Stomach (tissue), 9 donors: Measurements from ENCODE around the gene DEFB114. TPM values are rescaled to one million over a fixed set of nuclear protein-coding genes. Genes with fewer than 3 reads are reported as not detected.

Experiments used
- DNase-seq, 2 donors: peaks; one replicate each; pipeline versions ENCODE4 v3.0.0 to v3.0.0-alpha.2; 2013 to 2019
- H3K27ac ChIP-seq, 5 donors: fragments of 200-600 bp in 4 of 5; sonication (generic) in 4 of 5; one replicate each; pipeline ENCODE4 v1.5.1; 2013 to 2019; ENCODE audit warnings: mild to moderate bottlenecking in 1 of 5, moderate library complexity in 1 of 5
- H3K27me3 ChIP-seq, 3 donors: fragments of 200-600 bp; sonication (generic); one replicate each; pipeline ENCODE4 v1.5.1; 2017 to 2019; ENCODE audit warnings: mixed run types in 1 of 3
- H3K36me3 ChIP-seq, 4 donors: fragments of 200-600 bp; sonication (generic); 1 replicate in 3 of 4; 2 replicates in 1 of 4; pipeline ENCODE4 v1.5.1; 2016 to 2019
- H3K4me1 ChIP-seq, 4 donors: fragments of 200-600 bp; sonication (generic); one replicate each; pipeline ENCODE4 v1.5.1; 2016 to 2019
- H3K4me3 ChIP-seq, 4 donors: fragments of 200-600 bp; sonication (generic) in 3 of 4; one replicate each; pipeline ENCODE4 v1.5.1; 2016 to 2019; ENCODE audit warnings: mild to moderate bottlenecking in 1 of 4
- H3K9me3 ChIP-seq, 4 donors: fragments of 200-600 bp; sonication (generic); one replicate each; pipeline ENCODE4 v1.5.1; 2016 to 2019
- CTCF ChIP-seq, 7 experiments: fragments of 450-650 bp in 4 of 7; fragments of 200-600 bp in 3 of 7; sonication (generic) in 3 of 7; IDR thresholded peaks; one replicate each; pipeline ENCODE4 v1.5.1; 2016 to 2019; ENCODE audit warnings: antibody characterized with exemption in 7 of 7, control low read depth in 2 of 7, mild to moderate bottlenecking in 1 of 7
- EP300 ChIP-seq: sonication (generic); formaldehyde crosslinking; IDR thresholded peaks from one replicate; pipeline ENCODE4 v1.6.1; 2017; ENCODE audit warnings: antibody characterized with exemption
- POLR2A ChIP-seq, 4 donors: fragments of 450-650 bp; IDR thresholded peaks; one replicate each; pipeline ENCODE4 v1.6.1; 2016; ENCODE audit warnings: antibody characterized with exemption in 4 of 4, control low read depth in 2 of 4, mild to moderate bottlenecking in 1 of 4, moderate library complexity in 1 of 4
- POLR2AphosphoS5 ChIP-seq, 3 donors: sonication (generic); formaldehyde crosslinking; IDR thresholded peaks; one replicate each; pipeline ENCODE4 v1.6.1; 2016; ENCODE audit warnings: antibody characterized with exemption in 3 of 3
- WGBS, 5 donors: extraction: QIAGEN DNeasy Blood & Tissue Kit in 3 of 5; methylation state at CpG; one replicate each; pipeline versions ENCODE4 v1.1.5 to v1.1.7; 2013 to 2018; 5-methylcytosine and 5-hydroxymethylcytosine counted together
- intact Hi-C: fragments of 100-400 bp; cut with DNase I; formaldehyde crosslinking; loops from one replicate; pipeline ENCODE4 v1.15.1; 2023; ENCODE audit warnings: low total_unique reads
- polyA plus RNA-seq, 3 donors: library from polyadenylated mRNA; stranded (reverse); fragments of 200-250 nt; gene quantifications; one replicate each; pipeline ENCODE4 v1.2.3, GENCODE V29; 2013
- total RNA-seq, 5 donors: library from RNA; depleted of rRNA; stranded (reverse); fragments of >200 nt; gene quantifications; one replicate each; pipeline versions ENCODE4 v1.1.0 to v1.2.3, GENCODE V29; 2014 to 2016
- donor health status: healthy with polysubstance abuse.
- donor health status: Bipolar disorder and iron deficiency.
- donor health status: healthy.

The DEFB114 gene
- total and polyA plus RNA-seq, 8 donors: not detected

- peaks cover 0 to 5% (median 0%) of the 10 kb centered on the region in 3 donors for H3K27me3 ChIP-seq
- DNase-seq: no peak
- intact Hi-C loops: no loop called here
- no peak for TF ChIP-seq CTCF (IDR thresholded peaks at IDR 0.05)
- TF ChIP-seq POLR2A (IDR thresholded peaks at IDR 0.05): no peak
- TF ChIP-seq EP300: no peak
- no peak for TF ChIP-seq POLR2AphosphoS5 (IDR thresholded peaks at IDR 0.05)
- H3K9me3 ChIP-seq: no peaks in the 10 kb centered on the region
- H3K36me3 ChIP-seq: no peaks in the 10 kb centered on the region
- H3K4me3 ChIP-seq: no peak overlapping the region
- no peak overlapping the region for H3K27ac ChIP-seq
- no peaks in the 10 kb centered on the region for H3K4me1 ChIP-seq
These were observed 34.6 kb downstream of the DEFB114 start for GRCh38 chr6:49929340-49929739.

GRCh38 chr6:49923826-49924225 is 40.1 kb downstream of the DEFB114 start:
- DNase-seq: peak in 1 of 2 donors; percentile 20
- H3K4me1 ChIP-seq: no peaks in the 10 kb centered on the region
- no peaks in the 10 kb centered on the region for H3K36me3 ChIP-seq
- no peak overlapping the region for H3K27ac ChIP-seq
- H3K4me3 ChIP-seq: no peak overlapping the region
- intact Hi-C loops: no loop called here
- no peak for TF ChIP-seq EP300
- no peak for TF ChIP-seq CTCF (IDR thresholded peaks at IDR 0.05)
- TF ChIP-seq POLR2A (IDR thresholded peaks at IDR 0.05): no peak
- TF ChIP-seq POLR2AphosphoS5 (IDR thresholded peaks at IDR 0.05): no peak
- 41 to 62% (median 49%) methylated on average over 3 of the region's 3 CpGs for WGBS, 5 donors
- no peaks in the 10 kb centered on the region for H3K27me3 ChIP-seq
- no peaks in the 10 kb centered on the region for H3K9me3 ChIP-seq

- peaks cover 0 to under 1% (median 0%) of the 10 kb centered on the region in 4 donors for H3K4me1 ChIP-seq
- TF ChIP-seq EP300 (no peak), CTCF (IDR thresholded peaks at IDR 0.05) (no peak), POLR2AphosphoS5 (IDR thresholded peaks at IDR 0.05) (no peak), POLR2A (IDR thresholded peaks at IDR 0.05) (no peak)
- H3K27ac ChIP-seq: no peak overlapping the region
- 76 to 84% (median 77%) methylated on average over 5 of the region's 5 CpGs for WGBS, 5 donors
- intact Hi-C loops: no loop called here
- no peaks in the 10 kb centered on the region for H3K27me3 ChIP-seq
- H3K36me3 ChIP-seq: no peaks in the 10 kb centered on the region
- no peak overlapping the region for H3K4me3 ChIP-seq
- H3K9me3 ChIP-seq: no peaks in the 10 kb centered on the region
- no peak for DNase-seq
These were observed 43.9 kb downstream of the DEFB114 start for GRCh38 chr6:49919935-49920644.

- Histone ChIP-seq H3K27ac (no peak overlapping the region), H3K9me3 (no peaks in the 10 kb centered on the region), H3K27me3 (no peaks in the 10 kb centered on the region), H3K4me1 (peaks cover 0 to 9% (median 0%) of the 10 kb centered on the region in 4 donors), H3K4me3 (no peak overlapping the region), H3K36me3 (no peaks in the 10 kb centered on the region)
- intact Hi-C loops: no loop called here
- 48 to 61% (median 54%) methylated on average over 4 of the region's 4 CpGs for WGBS, 5 donors
- DNase-seq: no peak
- no peak for TF ChIP-seq POLR2A (IDR thresholded peaks at IDR 0.05)
- TF ChIP-seq CTCF (IDR thresholded peaks at IDR 0.05): no peak
- no peak for TF ChIP-seq POLR2AphosphoS5 (IDR thresholded peaks at IDR 0.05)
- no peak for TF ChIP-seq EP300
These were observed 44.7 kb downstream of the DEFB114 start for GRCh38 chr6:49919261-49919660.
